GM21423 (cell line): ENCODE results near the gene ABCA4.

Source experiments
- ATAC-seq: cut with Tn5 transposase; IDR thresholded peaks from one replicate; pipeline ENCODE4 v1.9.1; 2021; ENCODE audit warnings: mild to moderate bottlenecking, moderate library complexity; ENCODE audit not compliant: unreplicated experiment

The ABCA4 gene

GRCh38 chr1:94105581-94105952 is 15.4 kb downstream of the ABCA4 start:
- ATAC-seq: no peak

GRCh38 chr1:94104776-94105580 is 16.0 kb downstream of the ABCA4 start:
- no peak for ATAC-seq

DNA sequence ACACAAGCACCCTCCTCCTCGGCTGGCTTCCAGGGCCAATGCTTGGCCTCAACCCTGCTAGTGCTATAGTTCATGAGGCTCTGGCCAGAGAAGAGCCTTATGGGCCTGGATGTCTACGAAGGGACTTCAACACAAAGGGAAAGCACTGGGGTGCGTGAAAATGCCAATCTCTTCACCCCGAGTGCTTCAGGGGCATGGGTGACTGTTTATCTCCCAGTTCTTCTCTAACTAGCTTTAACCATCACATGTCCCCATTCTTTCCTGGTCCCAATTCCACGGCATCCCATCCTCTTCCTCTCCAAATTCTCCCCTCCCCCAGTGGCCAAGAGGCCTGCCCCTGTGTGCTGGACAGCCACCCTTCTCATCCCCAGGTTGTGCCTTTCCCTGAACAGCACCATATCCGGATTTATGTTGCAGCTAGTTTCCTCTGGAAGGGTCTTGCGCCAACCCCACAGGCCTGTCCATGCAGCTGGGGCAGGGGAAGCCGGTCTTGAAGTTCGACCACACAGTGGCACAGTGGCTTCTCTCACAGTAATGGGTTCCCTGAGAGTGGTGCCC is 16.7 kb downstream of the ABCA4 start:
- no peak for ATAC-seq

DNA sequence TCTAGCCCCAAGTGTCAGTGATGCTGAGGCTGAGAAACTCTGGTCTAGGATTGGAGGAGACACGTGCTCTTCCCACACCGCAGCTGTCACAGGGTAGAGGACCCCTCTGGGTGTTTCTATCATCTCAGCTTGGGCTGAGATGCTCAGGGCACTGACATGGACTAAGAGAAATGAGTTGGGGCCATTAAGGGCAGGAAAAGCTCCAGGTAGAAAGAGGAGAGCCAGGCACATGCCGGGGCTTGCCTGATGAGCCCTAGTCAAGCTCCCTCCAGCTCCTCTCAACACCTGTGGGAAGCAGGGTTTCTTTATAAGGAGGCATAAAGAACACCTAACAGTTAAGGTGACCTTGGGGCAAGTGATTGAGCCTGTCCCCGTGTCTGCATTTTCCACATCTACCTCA is 17.3 kb downstream of the ABCA4 start:
- ATAC-seq: no peak

- ATAC-seq: no peak
Observed at GRCh38 chr1:94101613-94102525, 19.1 kb downstream of the ABCA4 start.

- ATAC-seq: no peak
Observed at GRCh38 chr1:94100785-94101612, 19.9 kb downstream of the ABCA4 start.

- ATAC-seq: no peak
Observed at GRCh38 chr1:94100129-94100784, 20.7 kb downstream of the ABCA4 start.

GRCh38 chr1:94099303-94099702 is 21.6 kb downstream of the ABCA4 start:
- no peak for ATAC-seq

DNA sequence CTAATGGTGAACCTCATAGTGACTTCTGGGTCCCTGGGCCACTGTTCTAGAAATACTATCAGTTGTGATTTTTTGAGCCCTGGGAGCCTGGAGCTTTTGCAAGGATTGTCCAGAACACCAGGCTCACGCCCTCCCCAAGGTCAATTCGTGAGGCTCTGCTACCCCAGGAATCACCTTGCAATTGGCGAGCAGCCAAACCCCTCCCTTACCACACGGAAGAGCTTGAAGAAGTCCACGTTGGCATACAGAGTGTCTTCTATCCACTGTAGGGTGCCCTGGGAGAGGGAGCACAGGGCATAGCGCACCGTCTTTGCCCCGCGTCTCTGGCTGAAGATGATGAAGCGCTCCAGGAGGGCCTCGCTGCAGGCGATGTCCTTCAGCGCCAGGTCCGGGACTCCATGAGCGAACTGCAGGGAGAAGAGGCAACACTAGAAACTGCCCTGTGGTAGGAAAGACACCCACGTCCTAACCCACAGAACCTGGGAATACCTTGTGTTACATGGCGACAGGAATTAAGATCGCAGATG is 22.3 kb downstream of the ABCA4 start:
- no peak for ATAC-seq

- ATAC-seq: no peak
Observed at GRCh38 chr1:94096797-94097549, 24.0 kb downstream of the ABCA4 start.

DNA sequence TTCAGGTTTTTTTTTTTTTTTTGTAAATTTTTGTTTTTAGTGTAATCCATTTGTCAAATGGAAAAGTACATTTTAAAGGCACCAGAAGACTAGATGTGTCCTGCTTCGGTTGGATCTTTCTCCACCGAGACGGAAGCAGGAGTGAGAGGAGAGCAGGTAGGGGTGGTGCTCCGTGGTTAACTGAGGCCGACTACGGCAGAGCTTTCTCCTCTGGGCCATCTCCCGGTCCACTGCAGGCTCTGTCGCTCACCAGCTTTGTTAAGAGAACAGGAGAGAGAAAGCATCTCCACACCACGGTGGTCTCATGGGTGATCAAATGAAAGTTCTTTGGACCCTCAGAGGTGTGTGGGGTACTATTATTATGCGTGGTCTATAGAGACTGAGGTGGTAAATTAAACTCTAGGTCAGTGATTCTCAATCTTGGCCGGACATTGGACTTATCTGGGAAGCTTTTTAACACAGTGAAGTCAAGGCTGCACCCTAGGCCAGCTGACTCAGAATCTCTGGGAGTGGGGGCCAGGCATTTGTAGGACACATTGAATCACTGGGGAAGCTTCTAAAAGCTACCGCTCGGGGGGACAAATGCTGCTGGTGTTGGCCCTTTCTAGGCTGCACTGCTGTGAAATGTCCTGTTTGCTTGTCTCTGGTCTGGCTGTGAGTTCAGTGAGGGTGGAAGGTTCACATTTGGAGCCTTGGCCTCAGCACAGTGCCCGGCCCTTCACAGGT is 25.0 kb downstream of the ABCA4 start:
- ATAC-seq: no peak

GRCh38 chr1:94095112-94095637 is 25.8 kb downstream of the ABCA4 start:
- ATAC-seq: no peak

DNA sequence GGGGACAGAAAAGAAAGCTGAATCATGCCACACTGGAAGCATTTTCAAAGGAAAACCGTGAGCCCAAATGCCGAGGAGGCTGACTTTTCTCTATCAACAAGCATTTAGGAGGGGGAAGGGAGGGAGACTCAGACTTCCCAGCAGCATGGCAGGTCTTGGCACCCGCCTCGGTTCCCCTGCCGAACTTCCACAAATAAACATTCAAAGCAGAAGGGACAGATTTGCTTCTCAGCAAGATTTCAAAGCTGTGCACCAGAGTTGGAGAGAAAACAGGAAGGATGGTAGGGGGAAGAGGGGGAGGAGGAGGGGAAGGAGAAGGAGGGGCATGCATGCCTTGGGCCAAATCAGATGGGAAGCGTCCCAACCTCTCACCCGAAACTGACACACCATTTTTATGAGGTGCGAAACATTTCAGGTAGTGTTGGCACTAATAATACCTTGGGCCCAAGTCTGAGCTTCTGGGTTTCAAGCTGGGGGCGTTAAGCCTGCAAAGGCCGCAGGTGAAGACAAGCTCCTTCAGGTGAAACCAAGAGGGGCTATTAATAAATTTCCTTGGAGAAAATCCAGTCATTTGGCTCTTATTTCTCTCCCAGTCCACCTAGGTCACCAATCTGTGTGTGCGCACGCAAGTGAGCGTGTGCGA is 26.4 kb downstream of the ABCA4 start:
- no peak for ATAC-seq

DNA sequence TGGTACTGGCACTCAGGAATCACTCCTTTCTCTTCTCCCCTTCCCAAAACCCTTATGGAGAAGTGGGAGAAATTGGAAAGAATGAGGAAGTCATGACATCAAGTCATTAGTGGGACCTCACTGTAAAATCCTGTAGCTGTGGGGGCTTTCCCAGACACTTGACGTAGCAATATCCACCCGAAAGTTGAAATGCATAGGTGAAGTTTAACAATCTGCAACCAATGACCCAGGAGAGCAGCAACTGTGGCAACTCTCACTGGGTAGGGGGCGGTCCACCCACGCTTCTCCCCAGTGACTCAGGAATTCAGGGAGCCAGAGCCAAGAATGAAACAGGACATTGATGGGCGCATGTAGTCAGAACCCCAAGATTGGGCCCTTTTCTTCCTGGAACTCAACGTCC is 27.0 kb downstream of the ABCA4 start:
- no peak for ATAC-seq

GRCh38 chr1:94093396-94093795 is 27.6 kb downstream of the ABCA4 start:
- ATAC-seq: no peak

DNA sequence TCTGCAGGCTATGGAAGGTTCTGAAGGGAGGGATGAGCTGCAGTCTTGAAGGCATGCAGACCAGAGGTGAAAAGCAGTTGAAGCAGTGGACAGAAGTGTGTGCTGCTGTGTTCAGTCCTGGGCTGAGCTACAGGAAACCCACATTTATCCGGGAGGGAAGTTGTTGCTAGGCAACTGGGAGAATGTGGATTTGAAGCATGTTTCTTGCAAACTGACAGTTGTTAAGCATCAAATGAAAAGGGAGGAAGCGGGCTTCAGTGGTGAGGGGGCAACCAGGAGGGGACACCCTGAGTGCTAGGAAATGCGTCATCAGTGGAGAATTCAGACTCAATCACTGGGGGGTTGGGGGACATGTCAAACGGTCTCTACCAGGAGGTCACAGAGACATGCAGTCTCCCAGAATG is 28.7 kb downstream of the ABCA4 start:
- ATAC-seq: no peak

GRCh38 chr1:94090761-94091160 is 30.2 kb downstream of the ABCA4 start:
- ATAC-seq: peak; percentile 50

- no peak for ATAC-seq
Observed at GRCh38 chr1:94087193-94087592, 33.8 kb downstream of the ABCA4 start.
